ENCODE data around the gene CNTNAP2.

CNTNAP2 gene

GRCh38 chr7:146423446-146423845, 306.8 kb downstream of the CNTNAP2 start:
- TF ChIP-seq POU2F2 (IDR thresholded peaks at IDR 0.05; ENCODE audit: low read depth, low read length) (no peak), TAF1 (IDR thresholded peaks at IDR 0.05; ENCODE audit: low read depth, low read length) (no peak), POLR2A (IDR thresholded peaks at IDR 0.05; ENCODE audit: low read depth, low read length) (no peak), SPI1 (IDR thresholded peaks at IDR 0.05; ENCODE audit: low read depth, low read length) (no peak), POLR2AphosphoS5 (IDR thresholded peaks at IDR 0.05; ENCODE audit: low read depth, low read length) (no peak), PAX5 (IDR thresholded peaks at IDR 0.05; ENCODE audit: insufficient read depth, low read length, severe bottlenecking) (no peak)
- FAIRE-seq = no peak
- DNase-seq (ENCODE audit: insufficient read length, low spot score) = no peak

- DNase-seq (ENCODE audit: insufficient read length, low spot score) (no peak), FAIRE-seq (no peak)
- TF ChIP-seq SPI1 (IDR thresholded peaks at IDR 0.05; ENCODE audit: low read depth, low read length) (no peak), TAF1 (IDR thresholded peaks at IDR 0.05; ENCODE audit: low read depth, low read length) (no peak), PAX5 (IDR thresholded peaks at IDR 0.05; ENCODE audit: insufficient read depth, low read length, severe bottlenecking) (no peak), POLR2AphosphoS5 (IDR thresholded peaks at IDR 0.05; ENCODE audit: low read depth, low read length) (no peak), POU2F2 (IDR thresholded peaks at IDR 0.05; ENCODE audit: low read depth, low read length) (no peak), POLR2A (IDR thresholded peaks at IDR 0.05; ENCODE audit: low read depth, low read length) (no peak)
Measured at GRCh38 chr7:146424084-146424483, 307.5 kb downstream of the CNTNAP2 start.

- DNase-seq (ENCODE audit: insufficient read length, low spot score) (no peak), FAIRE-seq (no peak)
- no peak for TF ChIP-seq TAF1 (IDR thresholded peaks at IDR 0.05; ENCODE audit: low read depth, low read length)
- TF ChIP-seq POU2F2 (IDR thresholded peaks at IDR 0.05; ENCODE audit: low read depth, low read length) = no peak
- no peak for TF ChIP-seq POLR2A (IDR thresholded peaks at IDR 0.05; ENCODE audit: low read depth, low read length)
- no peak for TF ChIP-seq SPI1 (IDR thresholded peaks at IDR 0.05; ENCODE audit: low read depth, low read length)
- TF ChIP-seq PAX5 (IDR thresholded peaks at IDR 0.05; ENCODE audit: insufficient read depth, low read length, severe bottlenecking) = no peak
- no peak for TF ChIP-seq POLR2AphosphoS5 (IDR thresholded peaks at IDR 0.05; ENCODE audit: low read depth, low read length)
Measured at GRCh38 chr7:146433501-146433900, 316.9 kb downstream of the CNTNAP2 start.

- DNase-seq (ENCODE audit: insufficient read length, low spot score) = no peak
- TF ChIP-seq POU2F2 (IDR thresholded peaks at IDR 0.05; ENCODE audit: low read depth, low read length) (no peak), TAF1 (IDR thresholded peaks at IDR 0.05; ENCODE audit: low read depth, low read length) (no peak), SPI1 (IDR thresholded peaks at IDR 0.05; ENCODE audit: low read depth, low read length) (no peak), POLR2AphosphoS5 (IDR thresholded peaks at IDR 0.05; ENCODE audit: low read depth, low read length) (no peak), POLR2A (IDR thresholded peaks at IDR 0.05; ENCODE audit: low read depth, low read length) (no peak), PAX5 (IDR thresholded peaks at IDR 0.05; ENCODE audit: insufficient read depth, low read length, severe bottlenecking) (no peak)
- no peak for FAIRE-seq
Measured at GRCh38 chr7:146443102-146443501, 326.5 kb downstream of the CNTNAP2 start.

GRCh38 chr7:146449625-146450024, 333.0 kb downstream of the CNTNAP2 start:
- no peak for DNase-seq (ENCODE audit: insufficient read length, low spot score)
- no peak for TF ChIP-seq TAF1 (IDR thresholded peaks at IDR 0.05; ENCODE audit: low read depth, low read length)
- TF ChIP-seq POLR2AphosphoS5 (IDR thresholded peaks at IDR 0.05; ENCODE audit: low read depth, low read length) = no peak
- TF ChIP-seq POU2F2 (IDR thresholded peaks at IDR 0.05; ENCODE audit: low read depth, low read length) = no peak
- TF ChIP-seq POLR2A (IDR thresholded peaks at IDR 0.05; ENCODE audit: low read depth, low read length) = no peak
- no peak for TF ChIP-seq SPI1 (IDR thresholded peaks at IDR 0.05; ENCODE audit: low read depth, low read length)
- TF ChIP-seq PAX5 (IDR thresholded peaks at IDR 0.05; ENCODE audit: insufficient read depth, low read length, severe bottlenecking) = no peak
- no peak for FAIRE-seq

GRCh38 chr7:146455091-146455655, 338.6 kb downstream of the CNTNAP2 start:
- TF ChIP-seq POLR2A (IDR thresholded peaks at IDR 0.05; ENCODE audit: low read depth, low read length) (no peak), POU2F2 (IDR thresholded peaks at IDR 0.05; ENCODE audit: low read depth, low read length) (no peak), TAF1 (IDR thresholded peaks at IDR 0.05; ENCODE audit: low read depth, low read length) (no peak), POLR2AphosphoS5 (IDR thresholded peaks at IDR 0.05; ENCODE audit: low read depth, low read length) (no peak), SPI1 (IDR thresholded peaks at IDR 0.05; ENCODE audit: low read depth, low read length) (no peak), PAX5 (IDR thresholded peaks at IDR 0.05; ENCODE audit: insufficient read depth, low read length, severe bottlenecking) (no peak)
- DNase-seq (ENCODE audit: insufficient read length, low spot score) (no peak), FAIRE-seq (no peak)

- TF ChIP-seq TAF1 (IDR thresholded peaks at IDR 0.05; ENCODE audit: low read depth, low read length) = no peak
- TF ChIP-seq SPI1 (IDR thresholded peaks at IDR 0.05; ENCODE audit: low read depth, low read length) = no peak
- no peak for TF ChIP-seq POU2F2 (IDR thresholded peaks at IDR 0.05; ENCODE audit: low read depth, low read length)
- no peak for TF ChIP-seq POLR2A (IDR thresholded peaks at IDR 0.05; ENCODE audit: low read depth, low read length)
- no peak for TF ChIP-seq POLR2AphosphoS5 (IDR thresholded peaks at IDR 0.05; ENCODE audit: low read depth, low read length)
- no peak for TF ChIP-seq PAX5 (IDR thresholded peaks at IDR 0.05; ENCODE audit: insufficient read depth, low read length, severe bottlenecking)
- DNase-seq (ENCODE audit: insufficient read length, low spot score) (no peak), FAIRE-seq (no peak)
Measured at GRCh38 chr7:146479040-146479439, 362.4 kb downstream of the CNTNAP2 start.

- DNase-seq (ENCODE audit: insufficient read length, low spot score) = no peak
- FAIRE-seq = no peak
- TF ChIP-seq POLR2A (IDR thresholded peaks at IDR 0.05; ENCODE audit: low read depth, low read length) = no peak
- no peak for TF ChIP-seq TAF1 (IDR thresholded peaks at IDR 0.05; ENCODE audit: low read depth, low read length)
- TF ChIP-seq SPI1 (IDR thresholded peaks at IDR 0.05; ENCODE audit: low read depth, low read length) = no peak
- no peak for TF ChIP-seq POLR2AphosphoS5 (IDR thresholded peaks at IDR 0.05; ENCODE audit: low read depth, low read length)
- TF ChIP-seq POU2F2 (IDR thresholded peaks at IDR 0.05; ENCODE audit: low read depth, low read length) = no peak
- TF ChIP-seq PAX5 (IDR thresholded peaks at IDR 0.05; ENCODE audit: insufficient read depth, low read length, severe bottlenecking) = no peak
Measured at GRCh38 chr7:146486519-146486918, 369.9 kb downstream of the CNTNAP2 start.

GRCh38 chr7:146492017-146492416, 375.4 kb downstream of the CNTNAP2 start:
- FAIRE-seq = no peak
- TF ChIP-seq SPI1 (IDR thresholded peaks at IDR 0.05; ENCODE audit: low read depth, low read length) = no peak
- no peak for TF ChIP-seq TAF1 (IDR thresholded peaks at IDR 0.05; ENCODE audit: low read depth, low read length)
- TF ChIP-seq POLR2A (IDR thresholded peaks at IDR 0.05; ENCODE audit: low read depth, low read length) = no peak
- no peak for DNase-seq (ENCODE audit: insufficient read length, low spot score)
